GM08714 (cell line): ENCODE results near the gene DUSP9.

ENCODE experiments used
- H3K4me3 ChIP-seq: fragments of 200-500 bp; sonication (Bioruptor generic); 2 replicates; pipeline ENCODE4 v1.5.1; 2014; ENCODE audit warnings: mild to moderate bottlenecking, low read length, inconsistent platforms
- ZNF274 ChIP-seq: IDR thresholded peaks from 2 replicates; pipeline ENCODE4 v1.6.1; 2012; ENCODE audit warnings: mild to moderate bottlenecking, low read depth, low read length

DUSP9 gene

GRCh38 chrX:153644356-153645125 lies 2.5 kb upstream of the DUSP9 start:
- no peak for TF ChIP-seq ZNF274
- no peak overlapping the region for H3K4me3 ChIP-seq

DNA sequence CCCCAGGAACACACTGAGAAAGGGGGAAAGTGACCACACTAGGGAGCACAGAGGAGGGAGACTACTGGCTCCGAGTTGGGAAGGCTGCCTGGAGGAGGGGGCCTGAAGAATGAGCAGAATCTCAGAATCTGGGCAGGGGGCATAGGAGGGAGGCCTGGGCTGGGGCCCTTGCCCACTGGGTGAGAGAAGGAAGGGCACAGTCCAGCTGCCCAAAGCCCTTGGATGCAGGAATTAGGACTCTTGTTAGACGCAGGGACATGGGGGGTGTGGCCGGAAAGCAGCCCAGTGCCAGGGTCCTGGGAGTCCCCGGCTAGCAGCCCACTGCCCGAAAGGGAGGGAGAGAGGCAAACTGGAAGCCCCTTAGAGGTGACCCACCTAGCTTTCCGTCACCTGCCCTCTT lies 1.9 kb upstream of the DUSP9 start:
- no peak overlapping the region for H3K4me3 ChIP-seq
- no peak for TF ChIP-seq ZNF274

DNA sequence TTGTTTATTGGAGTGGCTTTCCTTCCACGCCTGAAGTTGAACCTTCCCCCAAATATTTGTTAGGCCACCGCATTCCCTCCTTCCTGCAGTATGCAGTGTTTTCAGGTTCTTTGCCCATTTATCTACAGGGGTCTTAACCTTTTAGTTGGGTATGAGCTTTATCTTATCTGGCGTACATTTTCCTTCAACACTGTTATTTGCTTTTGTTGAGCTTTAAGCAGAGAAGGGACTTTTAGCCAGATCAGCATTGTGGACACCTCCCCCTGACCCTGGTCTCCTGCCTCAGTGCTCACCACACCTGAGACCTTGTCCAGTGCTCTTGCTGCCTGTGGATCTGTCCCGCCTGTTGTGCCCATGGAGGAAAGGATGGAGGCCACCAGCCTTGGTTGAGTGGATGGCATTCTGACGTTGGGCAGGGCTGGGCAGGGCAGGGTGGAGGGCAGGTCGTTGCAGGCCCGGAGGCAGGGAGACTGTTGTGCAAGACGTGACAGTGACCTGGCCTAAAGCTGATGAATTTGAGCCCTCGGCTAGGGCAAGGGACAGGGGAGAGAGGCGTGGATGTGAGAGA lies 998 bp upstream of the DUSP9 start:
- TF ChIP-seq ZNF274, result no peak
- H3K4me3 ChIP-seq, result no peak overlapping the region

DNA sequence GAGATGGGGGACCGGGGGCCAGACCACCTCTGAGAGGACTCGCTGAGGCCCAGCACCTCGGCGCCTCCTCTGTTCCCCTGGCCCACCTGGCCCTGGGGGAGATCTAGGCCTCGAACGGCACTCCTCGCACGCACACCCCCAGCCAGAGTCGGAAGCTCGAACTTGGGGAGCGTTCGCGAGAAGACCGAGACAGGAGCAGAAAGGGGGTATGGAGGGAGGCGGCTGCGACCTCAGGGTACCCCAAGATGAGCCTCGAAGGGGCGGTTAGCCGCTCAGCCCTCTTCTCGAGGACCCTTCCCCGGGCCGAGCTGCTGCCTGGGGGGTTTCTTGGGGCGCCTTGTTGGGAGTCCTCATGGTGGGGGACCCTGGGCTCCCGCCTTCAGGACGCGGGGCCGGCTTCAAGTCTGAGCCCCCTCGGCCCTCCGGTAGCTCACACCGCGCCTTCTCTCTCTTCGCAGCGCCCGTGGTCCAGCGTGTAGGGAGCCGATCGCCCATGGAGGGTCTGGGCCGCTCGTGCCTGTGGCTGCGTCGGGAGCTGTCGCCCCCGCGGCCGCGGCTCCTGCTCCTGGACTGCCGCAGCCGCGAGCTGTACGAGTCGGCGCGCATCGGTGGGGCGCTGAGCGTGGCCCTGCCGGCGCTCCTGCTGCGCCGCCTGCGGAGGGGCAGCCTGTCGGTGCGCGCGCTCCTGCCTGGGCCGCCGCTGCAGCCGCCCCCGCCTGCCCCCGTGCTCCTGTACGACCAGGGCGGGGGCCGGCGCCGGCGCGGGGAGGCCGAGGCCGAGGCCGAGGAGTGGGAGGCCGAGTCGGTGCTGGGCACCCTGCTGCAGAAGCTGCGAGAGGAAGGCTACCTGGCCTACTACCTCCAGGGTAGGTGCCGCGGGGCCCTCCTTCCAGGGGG lies 706 bp downstream of the DUSP9 start:
- no peak overlapping the region for H3K4me3 ChIP-seq
- TF ChIP-seq ZNF274, result no peak

DNA sequence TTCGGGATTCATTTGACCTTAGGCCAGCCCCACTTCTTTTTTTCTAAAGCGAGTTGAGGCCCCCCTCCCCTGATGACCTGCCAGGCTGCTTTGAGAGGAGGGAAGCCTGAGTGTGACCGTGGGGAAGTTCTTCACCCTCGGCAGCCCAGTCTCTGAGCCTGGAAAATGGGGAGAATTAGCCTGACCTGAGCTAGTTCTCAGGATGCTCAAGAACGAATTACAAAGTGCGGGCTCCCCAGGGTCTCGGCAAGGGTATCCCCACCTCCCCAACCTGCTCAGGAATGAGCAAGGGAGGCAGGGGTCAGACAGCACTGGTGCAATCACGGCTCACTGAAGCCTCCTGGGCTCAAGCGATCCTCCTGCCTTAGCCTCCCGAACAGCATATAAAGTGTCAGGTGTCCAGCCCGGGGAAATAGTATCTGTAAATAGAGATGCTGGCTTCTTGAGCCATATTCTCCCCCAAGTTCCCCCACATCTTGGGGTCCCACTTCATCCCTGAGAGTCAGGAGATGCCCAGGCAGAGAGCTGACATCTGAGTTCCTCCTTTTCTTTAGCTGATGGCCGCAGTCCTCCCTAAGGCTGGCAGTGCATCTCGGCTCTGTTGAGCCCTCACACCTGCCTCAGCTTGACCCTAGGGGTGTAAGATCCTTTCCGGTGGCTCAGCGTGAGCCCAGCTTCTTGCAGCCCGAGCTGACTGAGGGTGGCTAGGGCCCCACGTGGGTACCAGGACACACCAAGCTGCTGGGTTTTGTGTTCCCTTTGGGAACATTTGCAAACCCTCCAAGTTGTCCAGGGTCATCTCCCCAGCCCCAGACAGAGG lies 1.6 kb downstream of the DUSP9 start:
- no peak overlapping the region for H3K4me3 ChIP-seq
- TF ChIP-seq ZNF274, result no peak

- H3K4me3 ChIP-seq, result no peak overlapping the region
- TF ChIP-seq ZNF274, result no peak
Measured at GRCh38 chrX:153649178-153649914, 2.3 kb downstream of the DUSP9 start.

DNA sequence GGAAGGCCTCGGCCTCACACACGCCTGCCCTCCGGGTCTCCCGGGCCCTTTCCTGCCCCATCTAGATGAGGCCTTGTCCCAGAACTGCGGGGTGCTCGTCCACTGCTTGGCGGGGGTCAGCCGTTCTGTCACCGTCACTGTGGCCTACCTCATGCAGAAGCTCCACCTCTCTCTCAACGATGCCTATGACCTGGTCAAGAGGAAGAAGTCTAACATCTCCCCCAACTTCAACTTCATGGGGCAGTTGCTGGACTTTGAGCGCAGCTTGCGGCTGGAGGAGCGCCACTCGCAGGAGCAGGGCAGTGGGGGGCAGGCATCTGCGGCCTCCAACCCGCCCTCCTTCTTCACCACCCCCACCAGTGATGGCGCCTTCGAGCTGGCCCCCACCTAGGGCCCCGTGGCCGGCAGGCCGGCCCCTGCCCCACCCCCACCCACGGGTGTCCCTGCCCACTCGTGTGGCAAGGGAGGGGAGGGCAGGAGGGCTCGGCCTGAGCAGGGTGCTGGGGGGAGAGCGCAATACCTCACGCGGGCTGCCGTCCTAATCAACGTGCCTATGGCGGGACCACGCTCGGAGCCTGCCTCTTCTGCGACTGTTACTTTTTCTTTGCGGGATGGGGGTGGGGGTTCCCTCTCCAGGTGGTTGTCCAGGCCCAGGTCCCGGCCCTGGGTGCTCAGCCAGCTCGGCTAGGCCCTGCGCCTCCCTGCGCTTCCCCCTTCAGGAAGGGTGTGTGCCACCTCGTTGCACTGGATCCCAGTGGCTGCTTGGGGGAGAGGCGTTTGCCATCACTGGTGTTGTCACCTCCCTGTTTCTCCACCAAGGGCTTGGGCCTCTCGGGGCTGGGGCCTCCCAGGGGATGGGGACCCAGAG lies 3.1 kb downstream of the DUSP9 start:
- TF ChIP-seq ZNF274, result no peak
- no peak overlapping the region for H3K4me3 ChIP-seq

GRCh38 chrX:153650959-153651358 lies 4.0 kb downstream of the DUSP9 start:
- no peak for TF ChIP-seq ZNF274
- H3K4me3 ChIP-seq, result no peak overlapping the region

DNA sequence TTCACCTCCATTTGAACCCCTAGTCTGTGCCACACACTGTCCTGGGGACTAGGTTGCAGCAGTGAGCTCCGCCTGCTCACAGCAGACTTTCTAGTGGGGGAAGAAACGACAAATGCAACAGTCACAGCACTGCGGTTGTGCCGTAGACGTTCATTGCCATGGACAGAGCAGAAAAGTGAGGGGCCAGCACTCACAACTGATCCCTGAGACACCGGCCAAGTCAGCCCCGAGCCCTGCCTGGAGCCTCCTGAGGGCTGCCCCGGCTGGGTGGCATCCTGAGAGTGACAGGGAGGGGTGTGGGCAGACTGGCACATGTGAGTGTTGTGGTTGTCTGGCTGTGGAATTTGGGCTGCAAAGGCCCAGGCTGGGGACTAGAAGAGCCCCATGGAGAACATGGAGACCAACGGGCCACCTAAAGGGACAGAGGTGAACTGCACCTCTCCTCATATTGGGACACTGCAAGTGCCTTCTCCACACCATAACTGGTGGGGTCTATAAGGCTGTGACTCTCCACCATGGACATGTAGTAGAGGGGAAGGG lies 4.6 kb downstream of the DUSP9 start:
- no peak overlapping the region for H3K4me3 ChIP-seq
- TF ChIP-seq ZNF274, result no peak

GRCh38 chrX:153653556-153653955 lies 6.6 kb downstream of the DUSP9 start:
- H3K4me3 ChIP-seq, result no peak overlapping the region
- no peak for TF ChIP-seq ZNF274

- TF ChIP-seq ZNF274, result no peak
- no peak overlapping the region for H3K4me3 ChIP-seq
Measured at GRCh38 chrX:153657161-153657560, 10.2 kb downstream of the DUSP9 start.

GRCh38 chrX:153659268-153659667 lies 12.3 kb downstream of the DUSP9 start:
- no peak overlapping the region for H3K4me3 ChIP-seq
- no peak for TF ChIP-seq ZNF274
